Astrocyte of the hippocampus (primary cell): Measurements from ENCODE around the gene MC2R.

Experiments used
- DNase-seq: peaks from one replicate; pipeline ENCODE4 v3.0.0; 2011; ENCODE audit warnings: low read depth, low spot score

MC2R gene

GRCh38 chr18:13915391-13915790, at the start of gene MC2R:
Gene MC2R, minus strand, starts transcription at chr18:13915536. Its CDS starts 30,018 bp downstream, at chr18:13885518.
- no peak for DNase-seq

GRCh38 chr18:13945811-13946210, 30.5 kb upstream of the MC2R start:
- DNase-seq = no peak

GRCh38 chr18:13943338-13943737, 28.0 kb upstream of the MC2R start:
- no peak for DNase-seq

GRCh38 chr18:13940326-13940725, 25.0 kb upstream of the MC2R start:
- DNase-seq = no peak

- DNase-seq = peak; percentile 6
These were observed 19.3 kb upstream of the MC2R start for GRCh38 chr18:13934676-13935075.

GRCh38 chr18:13934058-13934457, 18.7 kb upstream of the MC2R start:
- DNase-seq = no peak

GRCh38 chr18:13932285-13933025, 17.1 kb upstream of the MC2R start:
- no peak for DNase-seq

- no peak for DNase-seq
These were observed 15.6 kb upstream of the MC2R start for GRCh38 chr18:13930964-13931363.

GRCh38 chr18:13923221-13923620, 7.9 kb upstream of the MC2R start:
- DNase-seq = no peak

- DNase-seq = no peak
These were observed 3.6 kb upstream of the MC2R start for GRCh38 chr18:13918898-13919297.

GRCh38 chr18:13917401-13917800, 2.1 kb upstream of the MC2R start:
- DNase-seq = no peak

GRCh38 chr18:13916559-13916958, 1.2 kb upstream of the MC2R start:
- DNase-seq = no peak

- peak; percentile 84 for DNase-seq
These were observed 677 bp upstream of the MC2R start for GRCh38 chr18:13915995-13916431.

GRCh38 chr18:13914756-13915155, 580 bp downstream of the MC2R start:
- no peak for DNase-seq

- no peak for DNase-seq
These were observed 1.2 kb downstream of the MC2R start for GRCh38 chr18:13914170-13914569.

GRCh38 chr18:13913205-13913604, 2.1 kb downstream of the MC2R start:
- DNase-seq = no peak

- DNase-seq = no peak
These were observed 2.7 kb downstream of the MC2R start for GRCh38 chr18:13912601-13913000.

GRCh38 chr18:13910986-13911385, 4.3 kb downstream of the MC2R start:
- no peak for DNase-seq

GRCh38 chr18:13910501-13910900, 4.8 kb downstream of the MC2R start:
- no peak for DNase-seq

GRCh38 chr18:13909141-13909940, 6.0 kb downstream of the MC2R start:
- no peak for DNase-seq

- no peak for DNase-seq
These were observed 14.7 kb downstream of the MC2R start for GRCh38 chr18:13900633-13901032.

GRCh38 chr18:13895505-13896033, 19.8 kb downstream of the MC2R start:
- DNase-seq = no peak

GRCh38 chr18:13894531-13894930, 20.8 kb downstream of the MC2R start:
- DNase-seq = no peak
